ENCODE measurements around the gene ETV4. TPM values are rescaled to one million over a fixed set of nuclear protein-coding genes. Genes with fewer than 3 reads are reported as not detected.
"Not testable (repeated sequence)": the region's sequence is repeated elsewhere in the genome, so short reads cannot be mapped to it uniquely, and the experiment has no call there.

ETV4 gene
- total and polyA plus RNA-seq, 2 donors (not counting 1 experiment from before 2014, with no cell fraction given), result not detected

- no peak for DNase-seq
- ChIA-PET POLR2A (no interaction called here), CTCF (no interaction called here)
- Histone ChIP-seq H3K4me3 (ENCODE audit: control extremely low read depth in 1 of 5, extremely low read depth in 1 of 5, insufficient read depth in 1 of 5, low read depth in 2 of 5, low read length in 4 of 5) (no peak overlapping the region), H2AFZ (ENCODE audit: insufficient read depth, low read depth, low read length, poor library complexity, severe bottlenecking) (no peak overlapping the region), H3K4me1 (ENCODE audit: control insufficient read depth in 2 of 2, insufficient read depth in 2 of 2, low read length in 2 of 2) (no peaks in the 10 kb centered on the region), H4K20me1 (ENCODE audit: control insufficient read depth, insufficient read depth, low read length, poor library complexity, severe bottlenecking) (no peaks in the 10 kb centered on the region), H3K9ac (ENCODE audit: low read length) (no peak overlapping the region), H3K79me2 (ENCODE audit: control insufficient read depth, insufficient read depth, low read length) (no peaks in the 10 kb centered on the region), H3K36me3 (replicated peaks in 1 of 2; ENCODE audit: control extremely low read depth in 1 of 2, control insufficient read depth in 1 of 2, extremely low read depth in 1 of 2, insufficient read depth in 2 of 2, low read length in 1 of 2) (peaks cover 2 to 93% of the 10 kb centered on the region in 2 experiments), H3K27ac (ENCODE audit: low read length in 2 of 2) (no peak overlapping the region), H3K27me3 (replicated peaks in 1 of 4; ENCODE audit: control extremely low read depth in 1 of 4, control insufficient read depth in 3 of 4, insufficient read depth in 4 of 4, low read length in 3 of 4) (no peaks in the 10 kb centered on the region), H3K4me2 (replicated peaks; ENCODE audit: low read depth, low read length, poor library complexity, severe bottlenecking) (no peak overlapping the region), H3K9me3 (ENCODE audit: control extremely low read depth in 1 of 3, control insufficient read depth in 2 of 3, insufficient read depth in 1 of 3, low read length in 2 of 3) (no peaks in the 10 kb centered on the region)
- ATAC-seq (ENCODE audit: low read depth), result no peak
- H3K27me3 Mint-ChIP-seq, result no peaks in the 10 kb centered on the region
- no peaks in the 10 kb centered on the region for H3K4me1 Mint-ChIP-seq
- H3K4me3 Mint-ChIP-seq, result no peak overlapping the region
- TF ChIP-seq CTCF (IDR thresholded peaks at IDR 0.05), result no peak
- TF ChIP-seq EZH2 (IDR thresholded peaks at IDR 0.05; ENCODE audit: borderline replicate concordance, insufficient read depth, low read depth, low read length, poor library complexity, severe bottlenecking), result no peak
- intact Hi-C loops (cut with micrococcal nuclease), result no loop called here
- no peaks in the 10 kb centered on the region for H3K9me3 Mint-ChIP-seq (ENCODE audit: insufficient read depth)
- no peak overlapping the region for H3K27ac Mint-ChIP-seq
- WGBS (ENCODE audit: insufficient coverage), result 61% methylated on average over 4 of the region's 6 CpGs
Observed at GRCh38 chr17:43517161-43517560, 29.0 kb downstream of the ETV4 start.

GRCh38 chr17:43515656-43516055 is 30.5 kb downstream of the ETV4 start:
- no peak overlapping the region for H3K4me2 ChIP-seq (replicated peaks; ENCODE audit: low read depth, low read length, poor library complexity, severe bottlenecking)
- no peaks in the 10 kb centered on the region for H3K4me1 ChIP-seq (ENCODE audit: control insufficient read depth in 2 of 2, insufficient read depth in 2 of 2, low read length in 2 of 2)
- ATAC-seq (ENCODE audit: low read depth), result no peak
- intact Hi-C loops (cut with micrococcal nuclease), result no loop called here
- H3K36me3 ChIP-seq (replicated peaks in 1 of 2; ENCODE audit: control extremely low read depth in 1 of 2, control insufficient read depth in 1 of 2, extremely low read depth in 1 of 2, insufficient read depth in 2 of 2, low read length in 1 of 2), result peaks cover 2 to 88% of the 10 kb centered on the region in 2 experiments
- Mint-ChIP-seq H3K27me3 (no peaks in the 10 kb centered on the region), H3K4me3 (no peak overlapping the region), H3K27ac (no peak overlapping the region), H3K9me3 (ENCODE audit: insufficient read depth) (no peaks in the 10 kb centered on the region), H3K4me1 (no peaks in the 10 kb centered on the region)
- H3K79me2 ChIP-seq (ENCODE audit: control insufficient read depth, insufficient read depth, low read length), result no peaks in the 10 kb centered on the region
- no peak overlapping the region for H3K4me3 ChIP-seq (ENCODE audit: control extremely low read depth in 1 of 5, extremely low read depth in 1 of 5, insufficient read depth in 1 of 5, low read depth in 2 of 5, low read length in 4 of 5)
- H3K27me3 ChIP-seq (replicated peaks in 1 of 4; ENCODE audit: control extremely low read depth in 1 of 4, control insufficient read depth in 3 of 4, insufficient read depth in 4 of 4, low read length in 3 of 4), result no peaks in the 10 kb centered on the region
- DNase-seq, result no peak
- no peak overlapping the region for H3K27ac ChIP-seq (ENCODE audit: low read length in 2 of 2)
- CTCF ChIA-PET, result interaction anchor here (0.9 kb wide), 1 partner anchor 61 kb away, joined by 3 read pairs; no protein-coding TSS in a partner anchor
- TF ChIP-seq EZH2 (IDR thresholded peaks at IDR 0.05; ENCODE audit: borderline replicate concordance, insufficient read depth, low read depth, low read length, poor library complexity, severe bottlenecking) (no peak), CTCF (IDR thresholded peaks at IDR 0.05) (no peak)
- WGBS (ENCODE audit: insufficient coverage), result 100% methylated on average over 1 of the region's 1 CpG
- H4K20me1 ChIP-seq (ENCODE audit: control insufficient read depth, insufficient read depth, low read length, poor library complexity, severe bottlenecking), result no peaks in the 10 kb centered on the region
- H3K9me3 ChIP-seq (ENCODE audit: control extremely low read depth in 1 of 3, control insufficient read depth in 2 of 3, insufficient read depth in 1 of 3, low read length in 2 of 3), result no peaks in the 10 kb centered on the region
- H2AFZ ChIP-seq (ENCODE audit: insufficient read depth, low read depth, low read length, poor library complexity, severe bottlenecking), result no peak overlapping the region
- no peak overlapping the region for H3K9ac ChIP-seq (ENCODE audit: low read length)
- POLR2A ChIA-PET, result no interaction called here

GRCh38 chr17:43511199-43511598 is 34.9 kb downstream of the ETV4 start:
- POLR2A ChIA-PET, result interaction anchor here (0.6 kb wide), 1 partner anchor 27 kb away, joined by 7 read pairs; the partner anchor contains the start of gene DHX8
- H3K27me3 Mint-ChIP-seq; H3K79me2 ChIP-seq (ENCODE audit: control insufficient read depth, insufficient read depth, low read length); H3K27ac ChIP-seq (ENCODE audit: low read length in 2 of 2); H3K9me3 Mint-ChIP-seq (ENCODE audit: insufficient read depth); DNase-seq; H3K9ac ChIP-seq (ENCODE audit: low read length); H2AFZ ChIP-seq (ENCODE audit: insufficient read depth, low read depth, low read length, poor library complexity, severe bottlenecking); H3K4me3 ChIP-seq (ENCODE audit: control extremely low read depth in 1 of 5, extremely low read depth in 1 of 5, insufficient read depth in 1 of 5, low read depth in 2 of 5, low read length in 4 of 5); H3K27me3 ChIP-seq (replicated peaks in 1 of 4; ENCODE audit: control extremely low read depth in 1 of 4, control insufficient read depth in 3 of 4, insufficient read depth in 4 of 4, low read length in 3 of 4); H3K4me2 ChIP-seq (replicated peaks; ENCODE audit: low read depth, low read length, poor library complexity, severe bottlenecking); H3K4me3 Mint-ChIP-seq; CTCF ChIA-PET; H3K9me3 ChIP-seq (ENCODE audit: control extremely low read depth in 1 of 3, control insufficient read depth in 2 of 3, insufficient read depth in 1 of 3, low read length in 2 of 3); H4K20me1 ChIP-seq (ENCODE audit: control insufficient read depth, insufficient read depth, low read length, poor library complexity, severe bottlenecking); H3K4me1 ChIP-seq (ENCODE audit: control insufficient read depth in 2 of 2, insufficient read depth in 2 of 2, low read length in 2 of 2); intact Hi-C loops (cut with micrococcal nuclease); H3K4me1 Mint-ChIP-seq; H3K27ac Mint-ChIP-seq; ATAC-seq (ENCODE audit: low read depth): not testable (repeated sequence)
- H3K36me3 ChIP-seq (replicated peaks in 1 of 2; ENCODE audit: control extremely low read depth in 1 of 2, control insufficient read depth in 1 of 2, extremely low read depth in 1 of 2, insufficient read depth in 2 of 2, low read length in 1 of 2), result peaks cover 3 to 78% of the 10 kb centered on the region in 2 experiments
- WGBS (ENCODE audit: insufficient coverage), result 100% methylated on average over 2 of the region's 3 CpGs
